Stimulated activated CD8-positive, alpha-beta memory T cell treated with anti-CD3 and anti-CD28 coated beads, Interleukin-7, amount 100 ng/mL, for 4 hours (primary cell): ENCODE measurements around the gene IFI16.
"Not testable (repeated sequence)": the region's sequence is repeated elsewhere in the genome, so short reads cannot be mapped to it uniquely, and the experiment has no call there.

Experiments used
- DNase-seq, 2 donors: peaks; one replicate each; pipeline ENCODE4 v3.0.0-alpha.2; 2020; ENCODE audit warnings: low read depth in 2 of 2

The IFI16 gene

GRCh38 chr1:159009704-159010361 lies at the start of gene IFI16:
Gene IFI16, plus strand, starts transcription at chr1:159009907. Its CDS starts 4,774 bp downstream, at chr1:159014681.
- DNase-seq: peak; percentile 20 to 68

GRCh38 chr1:158961178-158961577 lies 48.5 kb upstream of the IFI16 start:
- DNase-seq: no peak

- DNase-seq: no peak
Measured at GRCh38 chr1:158962983-158963382, 46.7 kb upstream of the IFI16 start.

- DNase-seq: no peak
Measured at GRCh38 chr1:158969166-158969565, 40.5 kb upstream of the IFI16 start.

- no peak for DNase-seq
Measured at GRCh38 chr1:158969855-158970254, 39.9 kb upstream of the IFI16 start.

GRCh38 chr1:158972841-158973240 lies 36.9 kb upstream of the IFI16 start:
- no peak for DNase-seq

- DNase-seq: no peak
Measured at GRCh38 chr1:158976219-158976618, 33.5 kb upstream of the IFI16 start.

- DNase-seq: no peak
Measured at GRCh38 chr1:158978730-158979129, 31.0 kb upstream of the IFI16 start.

GRCh38 chr1:158979229-158979628 lies 30.5 kb upstream of the IFI16 start:
- DNase-seq: no peak

GRCh38 chr1:158983235-158983634 lies 26.5 kb upstream of the IFI16 start:
- DNase-seq: no peak

GRCh38 chr1:158984386-158984785 lies 25.3 kb upstream of the IFI16 start:
- no peak for DNase-seq

- DNase-seq: no peak
Measured at GRCh38 chr1:158989424-158989823, 20.3 kb upstream of the IFI16 start.

- DNase-seq: no peak
Measured at GRCh38 chr1:158992787-158993312, 16.9 kb upstream of the IFI16 start.

GRCh38 chr1:158996998-158997397 lies 12.7 kb upstream of the IFI16 start:
- no peak for DNase-seq

GRCh38 chr1:158998037-158998780 lies 11.5 kb upstream of the IFI16 start:
- DNase-seq: no peak

- DNase-seq: no peak
Measured at GRCh38 chr1:158998781-158999161, 10.9 kb upstream of the IFI16 start.

- DNase-seq: no peak
Measured at GRCh38 chr1:158999316-159000069, 10.2 kb upstream of the IFI16 start.

- no peak for DNase-seq
Measured at GRCh38 chr1:159000070-159000409, 9.7 kb upstream of the IFI16 start.

GRCh38 chr1:159000625-159001024 lies 9.1 kb upstream of the IFI16 start:
- DNase-seq: no peak

GRCh38 chr1:159005161-159005560 lies 4.5 kb upstream of the IFI16 start:
- DNase-seq: no peak

- DNase-seq: no peak
Measured at GRCh38 chr1:159005676-159006075, 4.0 kb upstream of the IFI16 start.

GRCh38 chr1:159006210-159006807 lies 3.4 kb upstream of the IFI16 start:
- not testable (repeated sequence) for DNase-seq
